Esophagus squamous epithelium (tissue), 5 donors: Measurements from ENCODE around the gene GAS2. TPM values are rescaled to one million over a fixed set of nuclear protein-coding genes. Genes with fewer than 3 reads are reported as not detected.

Experiments used
- DNase-seq: peaks from one replicate; lab custom pipeline; 2025; lab: John Stamatoyannopoulos, UW
- H3K27ac ChIP-seq, 4 donors: fragments of 200-600 bp; sonication (generic); one replicate each; pipeline ENCODE4 v1.5.1; 2016 to 2019; ENCODE audit warnings: mild to moderate bottlenecking in 1 of 4
- H3K27me3 ChIP-seq, 4 donors: fragments of 200-600 bp; sonication (generic); 1 replicate in 3 of 4; 2 replicates in 1 of 4; pipeline versions ENCODE4 v1.5.1 to v1.6.0; 2017 to 2021; ENCODE audit warnings: antibody characterized with exemption in 1 of 4
- H3K36me3 ChIP-seq, 3 donors: fragments of 200-600 bp; sonication (generic); one replicate each; pipeline ENCODE4 v1.5.1; 2016 to 2019
- H3K4me1 ChIP-seq, 3 donors: fragments of 200-600 bp; sonication (generic); one replicate each; pipeline ENCODE4 v1.5.1; 2017 to 2019
- H3K4me3 ChIP-seq, 4 donors: fragments of 200-600 bp; sonication (generic); 1 replicate in 3 of 4; 2 replicates in 1 of 4; pipeline ENCODE4 v1.5.1; 2016 to 2019; ENCODE audit warnings: mild to moderate bottlenecking in 2 of 4, moderate library complexity in 1 of 4
- H3K9me3 ChIP-seq, 3 donors: fragments of 200-600 bp; sonication (generic); one replicate each; pipeline ENCODE4 v1.5.1; 2016 to 2019
- CTCF ChIP-seq, 6 experiments: fragments of 450-650 bp in 4 of 6; fragments of 200-600 bp in 2 of 6; sonication (generic) in 2 of 6; IDR thresholded peaks; one replicate each; pipeline ENCODE4 v1.5.1; 2016 to 2019; ENCODE audit warnings: antibody characterized with exemption in 6 of 6, mild to moderate bottlenecking in 4 of 6, moderate library complexity in 4 of 6
- POLR2A ChIP-seq, 4 donors: fragments of 450-650 bp; IDR thresholded peaks; one replicate each; pipeline ENCODE4 v1.6.1; 2017; ENCODE audit warnings: antibody characterized with exemption in 4 of 4, mild to moderate bottlenecking in 4 of 4, moderate library complexity in 3 of 4
- WGBS, 2 donors: methylation state at CpG; one replicate each; pipeline ENCODE4 v1.1.5; 2018; 5-methylcytosine and 5-hydroxymethylcytosine counted together
- intact Hi-C: fragments of 100-400 bp; cut with DNase I; formaldehyde crosslinking; loops from one replicate; pipeline ENCODE4 v1.15.0; 2022
- small RNA-seq, 4 donors: library from RNA; depleted of rRNA; stranded (forward); fragments of <200 nt; gene quantifications; one replicate each; pipeline ENCODE3, GENCODE V24; 2016
- total RNA-seq, 4 donors: library from RNA; depleted of rRNA; stranded (reverse); fragments of >200 nt; gene quantifications; one replicate each; pipeline ENCODE4 v1.1.0, GENCODE V29; 2016
- donor health status: DM: yes; HTN: yes; CAD: no.

Gene GAS2
- total RNA-seq, 4 donors from 2014 or later = 0.15 to 4.0 (median 2.5) TPM

GRCh38 chr11:22832315-22833015 is 166.1 kb downstream of the GAS2 start:
- H3K4me1 ChIP-seq = peaks cover 0 to 19% (median 9%) of the 10 kb centered on the region in 3 donors
- H3K36me3 ChIP-seq = no peaks in the 10 kb centered on the region
- H3K27me3 ChIP-seq = no peaks in the 10 kb centered on the region
- no peak for DNase-seq
- TF ChIP-seq CTCF (IDR thresholded peaks at IDR 0.05) (no peak), POLR2A (IDR thresholded peaks at IDR 0.05) (no peak)
- no peak overlapping the region for H3K27ac ChIP-seq
- 46 to 52% methylated on average over 3 of the region's 3 CpGs for WGBS, 2 donors
- intact Hi-C loops = no loop called here
- no peaks in the 10 kb centered on the region for H3K9me3 ChIP-seq
- no peak overlapping the region for H3K4me3 ChIP-seq

- H3K4me1 ChIP-seq = no peaks in the 10 kb centered on the region
- no peaks in the 10 kb centered on the region for H3K9me3 ChIP-seq
- WGBS, 2 donors = 89 to 100% methylated on average over 1 of the region's 1 CpG
- intact Hi-C loops = no loop called here
- H3K4me3 ChIP-seq = no peak overlapping the region
- H3K27me3 ChIP-seq = no peaks in the 10 kb centered on the region
- no peak overlapping the region for H3K27ac ChIP-seq
- no peak for DNase-seq
- no peaks in the 10 kb centered on the region for H3K36me3 ChIP-seq
- TF ChIP-seq CTCF (IDR thresholded peaks at IDR 0.05) (no peak), POLR2A (IDR thresholded peaks at IDR 0.05) (no peak)
Observed at GRCh38 chr11:22846726-22847125, 180.3 kb downstream of the GAS2 start.

GRCh38 chr11:22851477-22851876 is 185.1 kb downstream of the GAS2 start:
- TF ChIP-seq POLR2A (IDR thresholded peaks at IDR 0.05) = no peak
- no peak for TF ChIP-seq CTCF (IDR thresholded peaks at IDR 0.05)
- DNase-seq = no peak
- no peak overlapping the region for H3K4me3 ChIP-seq
- no peak overlapping the region for H3K27ac ChIP-seq
- no peaks in the 10 kb centered on the region for H3K4me1 ChIP-seq
- intact Hi-C loops = no loop called here
- no peaks in the 10 kb centered on the region for H3K27me3 ChIP-seq
- no peaks in the 10 kb centered on the region for H3K36me3 ChIP-seq
- peaks cover 0 to 7% (median 0%) of the 10 kb centered on the region in 3 donors for H3K9me3 ChIP-seq

- H3K4me1 ChIP-seq = no peaks in the 10 kb centered on the region
- H3K9me3 ChIP-seq = no peaks in the 10 kb centered on the region
- TF ChIP-seq POLR2A (IDR thresholded peaks at IDR 0.05) = no peak
- no peak for TF ChIP-seq CTCF (IDR thresholded peaks at IDR 0.05)
- no peak overlapping the region for H3K4me3 ChIP-seq
- no peak for DNase-seq
- no peak overlapping the region for H3K27ac ChIP-seq
- no peaks in the 10 kb centered on the region for H3K36me3 ChIP-seq
- intact Hi-C loops = no loop called here
- 68 to 81% methylated on average over 6 of the region's 6 CpGs for WGBS, 2 donors
- H3K27me3 ChIP-seq = no peaks in the 10 kb centered on the region
Observed at GRCh38 chr11:22859756-22860155, 193.3 kb downstream of the GAS2 start.

- Histone ChIP-seq H3K4me3 (no peak within 1 kb of the TSS), H3K36me3 (no peaks in the 10 kb centered on the region), H3K27me3 (no peaks in the 10 kb centered on the region), H3K9me3 (no peaks in the 10 kb centered on the region), H3K27ac (no peak within 1 kb of the TSS), H3K4me1 (no peaks in the 10 kb centered on the region)
- no peak for TF ChIP-seq CTCF (IDR thresholded peaks at IDR 0.05)
- TF ChIP-seq POLR2A (IDR thresholded peaks at IDR 0.05) = no peak
- intact Hi-C loops = no loop called here
- WGBS, 2 donors = 88 to 89% methylated on average over 4 of the region's 4 CpGs
- DNase-seq = no peak
Observed at GRCh38 chr11:22860241-22860640, 193.8 kb downstream of the GAS2 start, which contains the start of gene CCDC179. CCDC179 (minus strand) TSS chr11:22860474; CDS start chr11:22860421, 53 bp downstream.

Small RNA genes within 50 kb of the gene (small RNA-seq; reads per million reads assigned to genes)
- gene RNA5SP338 = 0 to 0.41 (median 0.11) reads per million in 4 donors

Other genes starting within 250 kb of the GAS2 start
- 1 to 10 TPM; 4.4 to 9.1 (median 6.0) TPM for gene FANCF, start 40.8 kb upstream of the GAS2 start, total RNA-seq
- gene SVIP, start 163.2 kb downstream of the GAS2 start, total RNA-seq = 10 to 100 TPM in 1 of 4 donors, 1 to 10 TPM in 3; 6.1 to 11.3 (median 8.0) TPM
- not detected for gene CCDC179, start 193.9 kb downstream of the GAS2 start, total RNA-seq